A204.1 (cell line): ENCODE data around the gene GTF3A.

Experiments
- FAIRE-seq: peaks from 2 replicates; lab custom pipeline; 2012; peaks lifted over from hg19 to GRCh38; lab: Jason Lieb, UNC

Gene GTF3A

DNA sequence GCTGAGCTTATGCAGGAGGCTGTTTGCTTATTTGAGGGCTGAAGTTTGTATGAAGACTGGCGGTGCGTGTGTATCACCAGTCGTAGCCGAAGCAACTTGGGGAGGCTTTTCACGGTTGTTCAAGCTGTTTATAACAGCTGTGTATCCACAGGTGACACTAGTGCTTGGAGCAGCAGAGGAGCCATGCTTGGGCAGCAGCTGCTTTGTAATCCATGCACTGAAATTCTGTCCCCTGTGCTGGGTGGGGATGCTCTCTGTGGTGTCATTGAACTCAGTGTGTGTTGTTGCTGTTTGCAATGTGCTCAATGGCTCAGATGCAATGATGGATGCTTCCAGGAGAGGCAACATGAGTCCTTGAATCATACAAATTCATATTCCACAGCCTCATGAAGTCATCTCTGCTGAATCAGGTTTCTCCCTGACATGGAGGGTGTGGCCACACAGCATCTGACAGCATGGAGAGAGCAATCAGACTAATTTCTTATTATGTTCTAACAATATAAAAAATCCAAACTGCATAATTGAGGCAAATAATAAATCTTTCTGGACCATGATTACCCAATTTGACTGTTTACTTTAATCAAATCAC, 18.8 kb upstream of the GTF3A start:
- FAIRE-seq: no peak

DNA sequence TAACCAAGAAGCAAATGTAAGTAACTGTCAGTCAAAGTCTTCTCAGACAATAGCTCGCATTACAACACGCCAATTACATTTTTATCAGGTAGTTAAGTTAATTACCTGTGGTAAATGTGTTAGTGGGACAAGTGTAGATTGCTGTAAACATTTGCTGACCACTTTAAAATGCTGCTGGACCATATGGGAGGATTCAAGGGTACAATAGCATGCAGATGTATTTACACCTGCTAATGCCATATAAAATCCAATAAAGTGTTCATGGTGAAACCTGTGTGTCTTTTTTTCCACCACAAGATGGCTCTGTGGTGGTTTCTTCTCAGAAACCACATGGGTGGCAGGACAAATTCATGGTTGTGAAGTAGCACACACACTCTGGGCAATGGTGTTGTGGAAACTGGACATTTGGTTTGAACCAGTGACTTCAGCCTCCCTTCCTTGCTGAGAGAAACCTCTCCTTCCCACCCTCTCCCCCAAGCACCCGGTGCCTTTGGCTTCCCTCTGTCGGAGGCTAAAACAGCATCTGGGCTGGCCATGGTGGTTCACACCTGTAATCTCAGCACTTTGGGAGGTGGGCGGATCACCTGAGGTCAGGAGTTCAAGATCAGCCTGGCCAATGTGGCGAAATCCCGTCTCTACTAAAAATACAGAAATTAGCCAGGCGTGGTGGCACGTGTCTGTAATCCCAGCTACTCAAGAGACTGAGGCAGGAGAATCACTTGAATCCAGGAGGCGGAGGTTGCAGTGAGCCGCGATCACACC, 18.1 kb upstream of the GTF3A start:
- peak; percentile 25 for FAIRE-seq

DNA sequence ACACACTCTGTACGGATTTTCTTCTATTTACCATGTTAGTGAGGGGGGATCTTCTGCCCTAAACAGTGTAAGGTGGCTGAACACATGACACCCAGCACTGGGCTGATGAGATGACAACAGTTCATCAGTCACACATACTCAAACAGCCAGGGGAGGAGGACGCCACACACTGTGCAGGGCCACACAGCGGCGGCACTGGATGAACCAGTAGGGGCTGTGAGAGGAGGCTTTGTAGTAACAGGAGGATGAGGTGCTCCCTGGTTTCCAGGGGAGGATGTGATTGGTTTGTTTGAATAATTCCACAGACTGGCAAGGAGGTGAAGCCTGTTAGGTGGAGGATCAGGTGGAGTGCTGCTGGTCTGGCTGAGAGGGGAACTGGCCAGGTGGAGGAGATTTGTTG, 16.3 kb upstream of the GTF3A start:
- no peak for FAIRE-seq

GRCh38 chr13:27409013-27409412, 15.4 kb upstream of the GTF3A start:
- no peak for FAIRE-seq

GRCh38 chr13:27411341-27411740, 13.1 kb upstream of the GTF3A start:
- no peak for FAIRE-seq

DNA sequence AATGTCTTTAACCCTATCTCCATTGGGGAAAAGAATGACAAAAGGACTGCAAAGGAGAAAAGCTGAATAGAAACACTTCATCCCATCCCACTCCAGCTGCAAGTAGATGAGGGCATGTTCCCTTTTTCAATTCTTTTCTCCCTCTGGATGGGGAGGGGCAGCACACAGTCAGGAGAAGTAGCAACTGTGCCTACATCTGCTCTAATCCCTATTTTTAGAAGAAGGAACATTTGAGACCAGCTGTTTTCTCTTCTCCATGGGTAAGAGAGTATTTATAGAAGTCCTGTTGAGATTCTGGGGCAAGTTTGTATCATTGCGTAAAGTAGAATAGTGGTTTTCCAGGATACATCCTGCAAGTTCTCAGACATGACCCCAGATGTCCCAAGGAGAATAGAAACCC, 9.3 kb upstream of the GTF3A start:
- FAIRE-seq: no peak

DNA sequence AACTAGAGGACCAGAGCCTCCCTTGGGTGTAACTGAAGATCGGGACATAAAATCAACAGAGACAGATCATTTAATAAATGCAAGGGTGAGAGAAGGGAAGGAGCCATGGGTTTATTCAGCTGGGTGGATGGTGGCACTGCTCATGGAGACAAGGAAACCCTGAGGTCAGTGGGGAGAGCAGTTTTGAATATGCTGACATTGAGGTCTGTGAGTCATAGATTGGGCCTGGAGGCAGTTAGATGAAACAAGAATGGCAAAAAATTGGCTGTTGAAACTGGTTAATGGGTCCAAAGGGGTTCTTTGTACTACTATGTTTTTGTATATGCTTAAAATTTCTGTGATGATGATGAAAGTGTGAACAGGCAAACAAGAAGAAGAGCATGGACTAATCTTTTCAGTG, 5.1 kb upstream of the GTF3A start:
- FAIRE-seq: no peak

GRCh38 chr13:27421101-27421871, 3.1 kb upstream of the GTF3A start:
- FAIRE-seq: no peak

DNA sequence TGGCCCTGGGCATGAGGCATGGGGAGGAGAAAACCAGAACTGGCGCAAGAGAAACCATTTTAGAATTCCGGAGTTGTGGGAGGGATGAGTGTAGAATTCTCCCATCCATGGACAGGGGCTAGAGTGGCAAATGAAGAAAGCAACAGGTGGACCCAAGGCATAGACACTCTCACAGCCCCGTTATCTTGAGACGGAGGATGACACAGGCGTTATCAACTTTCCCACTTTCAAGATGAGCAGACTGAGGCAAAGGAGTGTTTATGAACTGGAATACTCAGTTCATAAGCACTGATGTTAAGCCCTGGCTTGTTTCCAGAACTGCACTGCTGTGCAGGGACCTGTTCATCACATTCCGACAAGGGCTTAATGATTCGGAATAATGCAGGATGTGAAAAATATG, 1.1 kb upstream of the GTF3A start:
- no peak for FAIRE-seq

DNA sequence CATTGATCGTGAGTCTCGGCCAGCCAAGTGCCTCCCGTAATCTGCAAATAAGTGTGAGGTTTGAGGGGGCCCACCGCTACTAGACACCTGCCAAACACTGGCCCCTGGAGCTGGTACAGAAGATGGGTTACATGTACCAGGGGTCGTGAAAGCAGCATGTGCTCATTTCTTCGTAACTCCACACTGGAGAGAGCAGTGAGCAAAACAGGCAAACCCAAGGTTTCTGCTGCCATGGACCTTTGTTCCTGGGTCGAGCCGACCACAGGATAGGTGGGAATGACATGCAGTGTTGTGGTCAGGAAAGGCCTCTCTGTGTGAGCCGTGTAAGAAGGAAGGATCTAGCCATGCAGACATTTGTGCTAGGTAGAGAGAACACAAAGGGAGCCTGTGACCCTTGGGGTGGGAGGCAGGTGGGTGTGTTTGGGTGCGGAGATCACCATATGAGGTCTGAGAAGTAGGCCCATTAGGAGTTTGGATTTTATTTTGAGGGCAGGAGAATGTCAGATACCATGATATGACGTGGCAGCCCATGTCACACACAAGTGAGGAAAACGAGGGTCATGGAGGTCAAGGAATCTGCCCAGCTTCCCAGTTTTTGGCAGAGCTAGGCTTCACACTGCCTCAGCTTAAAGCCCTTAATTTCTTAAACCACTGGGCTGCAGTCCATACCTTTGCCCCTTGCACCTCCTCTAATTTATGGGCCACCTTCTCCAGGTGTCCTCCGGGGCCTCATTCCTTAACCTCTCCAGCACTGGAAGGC, 919 bp downstream of the GTF3A start:
- no peak for FAIRE-seq

GRCh38 chr13:27425918-27426630, 1.7 kb downstream of the GTF3A start:
- FAIRE-seq: no peak

- FAIRE-seq: no peak
Measured at GRCh38 chr13:27427641-27428040, 3.2 kb downstream of the GTF3A start.

DNA sequence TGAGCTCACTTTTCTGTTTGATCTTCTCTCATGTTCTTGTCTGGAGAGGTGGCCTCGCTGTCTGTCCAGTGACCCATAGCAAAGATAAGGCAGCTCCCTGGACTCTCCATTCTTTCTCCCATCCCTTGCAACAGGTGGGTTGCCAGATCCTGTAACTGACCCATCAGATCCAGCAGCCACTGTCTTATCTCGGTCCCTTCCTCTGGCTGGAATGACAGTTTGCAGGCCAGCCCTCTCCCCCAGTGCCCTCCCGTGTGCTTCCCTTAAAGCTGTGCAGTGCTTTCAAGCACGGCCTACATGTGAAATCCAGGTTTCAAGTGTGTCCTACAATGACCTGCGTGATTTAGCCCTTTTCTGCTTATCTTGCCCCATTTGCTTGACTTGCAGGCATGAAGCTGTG, 3.7 kb downstream of the GTF3A start:
- no peak for FAIRE-seq

GRCh38 chr13:27432180-27432579, 7.8 kb downstream of the GTF3A start:
- FAIRE-seq: no peak

- FAIRE-seq: no peak
Measured at GRCh38 chr13:27432611-27433210, 8.3 kb downstream of the GTF3A start.

GRCh38 chr13:27437126-27437525, 12.7 kb downstream of the GTF3A start:
- no peak for FAIRE-seq

GRCh38 chr13:27440408-27440807, 16.0 kb downstream of the GTF3A start:
- no peak for FAIRE-seq

DNA sequence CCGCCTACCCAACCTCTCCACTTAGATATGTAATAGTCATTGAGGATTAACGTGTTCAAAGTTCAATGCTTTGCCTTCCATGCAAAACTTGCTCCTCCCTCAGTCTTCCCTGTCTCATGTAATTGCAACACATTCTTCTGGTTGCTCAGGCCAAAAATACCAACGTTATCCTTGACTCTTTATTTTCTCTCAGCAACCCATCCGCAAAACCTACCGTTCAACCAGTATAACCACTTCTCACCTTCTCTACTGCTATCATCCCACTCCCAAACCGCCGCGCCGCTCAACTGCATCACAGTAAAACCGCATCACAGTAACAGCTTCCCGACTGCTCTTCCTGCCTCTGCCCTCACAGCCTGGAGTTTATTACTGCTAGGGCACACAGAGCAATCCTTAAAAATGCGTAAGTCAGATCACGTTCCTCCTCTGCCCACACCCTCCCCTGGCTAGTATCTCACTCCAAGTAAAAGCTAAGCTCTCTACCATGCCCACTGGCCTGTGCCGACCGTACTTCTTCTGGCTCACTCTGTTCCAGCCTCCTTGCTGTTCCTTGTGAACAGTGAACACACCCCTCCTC, 17.7 kb downstream of the GTF3A start:
- FAIRE-seq: no peak

GRCh38 chr13:27442797-27443196, 18.4 kb downstream of the GTF3A start:
- FAIRE-seq: no peak

DNA sequence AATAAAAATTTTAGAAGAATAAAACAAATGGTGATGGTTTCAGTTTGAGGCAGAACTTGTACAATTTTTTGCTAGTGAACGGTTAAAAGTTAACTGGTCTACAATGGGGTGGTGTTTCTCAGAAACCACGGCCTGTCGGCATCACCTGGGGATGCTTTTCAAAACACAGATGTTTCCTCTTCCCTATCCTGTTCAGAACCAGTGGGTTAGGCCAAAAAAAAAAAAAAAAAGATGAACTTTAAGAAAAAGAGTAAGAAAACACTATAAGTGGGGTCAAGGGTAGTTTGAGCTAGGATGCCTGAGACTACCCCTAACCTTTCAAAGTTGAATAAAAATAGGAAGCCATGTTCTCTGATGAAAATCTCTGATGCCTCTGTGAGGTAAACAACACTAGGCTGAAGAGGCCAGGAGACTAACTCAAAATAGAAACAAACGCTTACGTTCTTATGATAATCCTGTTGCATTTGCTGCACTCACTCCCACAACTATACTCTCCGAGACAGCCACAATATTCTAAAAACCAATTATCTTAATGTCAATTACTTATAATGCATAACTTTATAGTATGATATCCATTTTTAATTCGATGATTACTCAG, 22.7 kb downstream of the GTF3A start:
- FAIRE-seq: no peak

DNA sequence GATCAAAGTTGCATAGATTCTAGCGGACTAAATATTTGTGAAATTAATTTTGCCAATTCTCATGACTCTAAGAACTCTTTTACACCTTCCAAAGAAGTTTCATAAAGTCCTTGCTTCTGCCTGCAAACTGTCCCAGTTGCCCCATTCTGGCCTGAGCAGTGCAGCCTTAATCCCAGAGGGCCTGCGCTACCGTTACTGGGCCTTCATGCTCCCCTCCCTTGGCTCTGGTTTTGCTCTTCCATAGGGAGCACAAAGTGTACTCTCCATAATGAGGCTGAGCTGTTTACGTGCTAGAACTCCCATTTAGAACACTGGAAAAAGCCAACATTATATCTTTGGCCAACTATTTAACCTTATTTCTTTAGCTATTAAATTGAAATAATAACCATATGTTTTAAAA, 23.9 kb downstream of the GTF3A start:
- no peak for FAIRE-seq
